HS-5 (cell line): ENCODE results near the gene RPS6KA2.
A peak's percentile ranks its signal among the peaks of the same experiment; 100 is the strongest.

ENCODE experiments used
- DNase-seq: peaks from one replicate; pipeline ENCODE4 v3.0.0-alpha.2; 2012; ENCODE audit warnings: low read depth

RPS6KA2 gene

GRCh38 chr6:166615059-166615770, 11.8 kb downstream of the RPS6KA2 start:
- no peak for DNase-seq

- no peak for DNase-seq
These were observed 12.5 kb downstream of the RPS6KA2 start for GRCh38 chr6:166614589-166614988.

GRCh38 chr6:166614171-166614583, 12.9 kb downstream of the RPS6KA2 start:
- no peak for DNase-seq

- DNase-seq: no peak
These were observed 14.0 kb downstream of the RPS6KA2 start for GRCh38 chr6:166613027-166613426.

GRCh38 chr6:166612471-166612881, 14.6 kb downstream of the RPS6KA2 start:
- DNase-seq: no peak

DNA sequence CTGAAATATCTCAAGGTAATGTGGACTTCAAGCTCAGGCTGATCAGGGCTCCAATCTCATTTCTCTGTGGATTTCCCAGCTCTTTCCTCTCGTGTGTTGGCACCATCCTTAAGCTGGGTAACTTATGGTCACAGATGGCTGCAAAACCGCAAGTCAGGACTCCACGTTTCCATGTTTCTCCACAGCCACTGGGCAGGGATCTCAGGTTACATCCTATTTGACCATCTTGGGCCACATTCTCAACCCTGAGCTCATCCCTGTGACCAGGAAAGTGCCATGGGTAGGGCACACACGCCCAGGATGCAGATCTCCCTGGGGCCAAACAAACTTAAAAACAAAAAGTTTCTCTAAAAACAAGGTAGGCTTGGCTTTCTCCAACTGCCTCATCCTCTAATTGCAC, 15.4 kb downstream of the RPS6KA2 start:
- DNase-seq: no peak

DNA sequence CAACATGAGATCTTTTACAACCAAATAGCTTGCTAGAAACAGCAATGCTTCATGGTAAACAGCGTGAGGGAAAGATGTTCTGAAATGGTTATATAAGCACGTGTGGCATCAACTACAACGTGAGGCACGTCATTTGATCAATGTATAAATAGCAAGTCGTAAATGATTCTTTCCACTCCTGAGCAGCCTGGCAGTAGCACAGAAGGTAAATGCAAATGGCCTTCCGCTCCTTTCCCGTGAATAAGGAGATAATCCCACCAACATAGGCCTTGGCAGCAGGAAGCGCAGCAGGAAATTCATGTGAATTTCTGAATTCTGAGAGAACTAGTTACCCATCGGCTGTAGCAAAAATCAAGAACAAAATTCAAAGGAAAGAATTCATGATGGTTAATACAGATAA, 17.0 kb downstream of the RPS6KA2 start:
- DNase-seq: no peak

GRCh38 chr6:166608774-166609173, 18.3 kb downstream of the RPS6KA2 start:
- no peak for DNase-seq

- DNase-seq: no peak
These were observed 21.3 kb downstream of the RPS6KA2 start for GRCh38 chr6:166605752-166606151.

GRCh38 chr6:166604911-166605310, 22.1 kb downstream of the RPS6KA2 start:
- DNase-seq: no peak

DNA sequence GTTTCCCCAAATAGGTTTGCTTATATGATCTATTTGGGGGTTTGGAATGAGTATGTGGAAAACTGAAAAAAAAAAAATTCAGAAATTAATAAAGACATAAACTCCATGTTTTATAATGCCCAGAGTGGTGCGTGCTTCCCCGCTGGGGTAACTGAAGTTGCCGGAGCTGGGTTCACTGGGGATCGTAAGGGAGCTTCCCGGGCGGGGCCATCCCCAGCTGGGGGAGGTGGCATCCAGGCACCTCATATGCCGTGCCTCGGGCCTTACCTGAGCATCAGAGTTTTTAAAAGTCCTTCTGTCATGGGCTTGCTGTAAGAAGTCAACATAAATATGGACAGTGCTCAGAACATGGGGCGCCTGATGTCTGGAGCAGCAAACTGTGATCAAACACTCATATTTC, 22.7 kb downstream of the RPS6KA2 start:
- DNase-seq: no peak

DNA sequence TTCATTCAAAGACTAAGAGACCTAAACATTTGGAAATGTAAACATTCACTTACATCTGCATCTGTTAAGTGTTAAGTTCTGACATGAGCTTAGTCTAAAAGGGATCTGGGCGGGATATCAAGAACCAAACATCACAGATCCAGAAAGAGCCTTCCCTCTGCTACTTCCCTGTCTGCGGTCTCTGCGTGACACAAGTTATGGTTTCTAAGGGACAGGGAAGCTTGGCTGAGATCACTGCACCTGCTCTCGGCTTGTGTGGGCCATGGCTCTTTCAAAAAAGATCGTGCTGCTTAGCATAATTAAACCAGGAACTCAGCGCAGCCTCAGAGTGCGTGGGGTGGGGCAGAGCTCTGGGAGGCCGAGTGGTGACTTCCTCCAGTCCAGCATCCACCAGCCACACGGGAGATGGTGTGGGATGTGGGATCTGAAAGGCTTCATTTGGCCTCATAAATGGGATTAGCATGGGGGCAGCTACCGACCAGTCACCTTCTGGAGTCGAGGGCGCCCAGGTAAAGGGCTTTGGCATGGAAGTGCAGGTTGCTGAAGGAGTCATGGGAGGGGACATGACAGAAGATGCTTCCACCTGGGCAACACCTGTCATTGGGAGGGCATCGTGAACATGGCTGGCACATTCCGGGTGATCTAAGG, 23.9 kb downstream of the RPS6KA2 start:
- no peak for DNase-seq

GRCh38 chr6:166601956-166602355, 25.1 kb downstream of the RPS6KA2 start:
- no peak for DNase-seq

DNA sequence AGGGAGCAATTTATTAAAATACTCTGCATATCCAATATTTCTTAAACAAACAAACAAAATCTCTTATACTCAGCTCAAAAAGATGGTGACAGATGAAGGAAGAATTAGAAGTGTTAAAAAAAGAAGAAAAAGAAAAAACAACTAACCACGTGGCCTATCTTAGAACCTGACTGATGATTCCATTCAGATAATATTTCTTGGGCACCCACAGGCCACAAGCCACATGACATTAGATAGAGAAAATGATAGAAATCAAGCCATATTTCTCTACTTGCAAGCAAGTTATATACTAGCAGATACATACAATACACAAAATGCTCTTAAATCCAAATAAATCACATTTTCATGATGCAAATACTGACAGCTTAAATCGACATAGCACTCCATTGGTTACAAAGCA, 26.1 kb downstream of the RPS6KA2 start:
- no peak for DNase-seq

DNA sequence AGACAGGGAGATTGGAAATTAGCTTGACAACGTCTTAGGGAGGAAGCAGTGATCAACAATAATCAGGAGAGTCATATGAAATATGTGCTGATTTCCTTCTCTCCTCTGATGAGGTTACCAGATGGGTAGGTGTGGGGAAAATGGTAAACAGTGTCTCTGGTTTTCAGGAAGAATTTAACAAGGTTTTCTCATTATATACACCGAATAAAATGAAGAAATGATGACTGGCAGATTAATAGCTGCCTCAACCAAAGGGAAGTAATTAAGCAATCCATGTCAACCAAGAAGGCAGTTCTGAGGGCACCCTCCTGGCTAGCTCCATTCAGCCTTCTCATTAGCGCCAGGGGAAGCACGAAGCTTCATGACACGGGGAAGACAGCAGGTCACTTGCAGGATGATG, 27.8 kb downstream of the RPS6KA2 start:
- DNase-seq: no peak

GRCh38 chr6:166598441-166599138, 28.5 kb downstream of the RPS6KA2 start:
- DNase-seq: peak; percentile 90

- no peak for DNase-seq
These were observed 29.2 kb downstream of the RPS6KA2 start for GRCh38 chr6:166597711-166598440.

- no peak for DNase-seq
These were observed 30.1 kb downstream of the RPS6KA2 start for GRCh38 chr6:166596776-166597507.

- no peak for DNase-seq
These were observed 31.1 kb downstream of the RPS6KA2 start for GRCh38 chr6:166595949-166596348.

GRCh38 chr6:166595061-166595780, 31.8 kb downstream of the RPS6KA2 start:
- DNase-seq: peak; percentile 81

DNA sequence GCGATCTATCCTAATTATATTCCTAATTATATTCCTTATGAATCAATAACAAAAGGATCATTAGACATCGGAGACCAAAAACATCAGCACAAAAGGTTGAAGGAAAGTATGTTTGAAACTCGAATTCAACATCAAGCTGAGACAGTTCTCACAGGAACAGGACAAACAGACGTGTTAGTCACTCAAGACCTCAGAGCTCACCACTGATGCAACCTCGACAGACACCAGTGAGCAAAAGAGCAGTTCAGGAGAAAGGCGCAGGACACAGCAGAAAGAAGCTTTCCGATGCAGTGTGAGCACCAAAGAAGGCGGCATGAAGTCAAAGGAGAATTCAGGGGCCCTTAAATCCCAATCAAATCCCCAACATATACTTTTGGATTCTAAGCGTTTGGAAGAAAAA, 34.2 kb downstream of the RPS6KA2 start:
- no peak for DNase-seq
